Stimulated activated CD8-positive, alpha-beta memory T cell treated with anti-CD3 and anti-CD28 coated beads, Interleukin-7, amount 100 ng/mL, for 24 hours (primary cell): Measurements from ENCODE around the gene RPTOR.
A peak's percentile ranks its signal among the peaks of the same experiment; 100 is the strongest.

ENCODE experiments used
- DNase-seq: peaks from one replicate; pipeline ENCODE4 v3.0.0-alpha.2; 2020; ENCODE audit warnings: low read depth

The RPTOR gene

DNA sequence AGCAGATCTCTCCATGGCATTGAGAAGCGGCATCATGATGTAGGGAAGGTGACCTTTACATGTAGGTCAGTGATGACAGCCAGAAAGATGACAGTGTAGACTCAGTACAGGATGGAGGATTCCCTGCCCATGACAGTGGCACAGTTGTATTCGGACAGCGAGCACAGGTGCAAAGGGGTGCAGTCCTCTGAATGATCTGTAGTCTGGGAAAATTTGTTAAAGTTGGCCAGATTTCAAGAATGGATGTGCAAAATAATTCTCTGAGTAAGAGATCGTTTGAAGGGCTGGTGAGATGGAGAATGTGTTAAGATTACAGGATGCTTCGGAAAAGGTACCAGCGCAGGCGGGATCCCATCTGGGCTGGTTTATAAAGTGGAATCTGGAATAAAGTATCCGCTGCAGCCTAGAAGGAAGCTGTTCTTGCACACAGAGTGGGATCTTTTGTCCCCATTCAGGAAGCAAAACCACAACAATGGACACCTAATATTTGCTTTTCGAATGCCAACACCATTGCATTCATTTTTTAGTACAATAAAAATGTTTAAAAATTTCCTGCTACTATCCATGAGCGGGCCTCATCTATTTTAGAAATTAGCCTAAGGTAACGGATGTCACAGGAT, 101.2 kb downstream of the RPTOR start:
- DNase-seq: no peak

- no peak for DNase-seq
Observed at GRCh38 chr17:80646328-80646727, 101.7 kb downstream of the RPTOR start.

DNA sequence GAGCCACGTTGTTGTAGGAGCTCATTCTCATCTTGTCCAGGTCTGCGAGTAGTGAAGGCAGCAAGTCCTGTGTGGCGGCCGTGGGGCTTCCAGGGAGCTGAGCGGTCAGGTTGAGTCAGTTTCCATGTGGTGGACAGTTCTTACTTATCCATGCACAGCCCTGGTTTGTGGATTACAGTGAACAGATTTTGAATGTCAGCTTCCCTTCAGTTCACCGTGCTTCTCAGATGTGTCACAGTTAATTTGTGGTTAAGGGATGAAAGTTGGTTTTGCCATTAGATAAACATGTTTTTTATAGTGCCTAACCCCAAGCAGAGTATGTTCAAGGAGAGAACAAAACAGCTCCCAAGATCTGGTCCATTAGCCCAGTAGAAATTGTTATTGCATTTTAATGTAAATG, 103.1 kb downstream of the RPTOR start:
- DNase-seq: no peak

- DNase-seq: no peak
Observed at GRCh38 chr17:80649200-80649644, 104.6 kb downstream of the RPTOR start.

DNA sequence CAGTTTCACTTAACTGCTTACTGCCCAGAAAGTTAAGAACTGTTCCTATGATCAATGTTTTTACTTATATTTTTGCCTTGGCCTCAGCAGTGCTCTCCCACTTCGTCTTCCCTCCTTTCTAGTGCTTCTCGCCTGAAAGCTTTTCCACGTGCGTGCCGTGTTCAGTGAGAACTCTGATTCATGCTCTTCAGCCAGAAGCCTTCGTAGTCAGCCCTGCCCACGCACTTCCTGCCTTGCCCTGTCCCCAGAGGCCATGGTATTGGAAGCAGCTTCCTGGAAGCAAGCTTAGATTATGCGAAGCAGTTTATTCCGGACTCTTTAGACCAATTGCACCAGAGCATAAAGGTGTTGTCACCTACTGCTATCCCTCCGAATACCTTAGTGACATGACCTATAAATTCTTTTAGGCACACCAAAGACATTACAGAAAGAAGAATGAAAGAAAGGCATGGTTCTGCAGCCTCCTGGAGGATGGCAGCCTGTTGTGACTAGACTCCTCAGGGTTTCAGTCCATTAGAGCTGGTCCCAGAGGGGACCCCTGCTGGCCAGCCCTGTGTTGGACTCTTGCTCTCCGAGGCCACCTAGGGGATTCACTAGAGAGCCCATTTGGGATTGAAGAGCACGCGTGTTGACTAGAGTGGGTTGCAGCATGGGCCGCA, 105.2 kb downstream of the RPTOR start:
- peak; percentile 48 for DNase-seq

GRCh38 chr17:80650331-80650672, 105.7 kb downstream of the RPTOR start:
- no peak for DNase-seq

DNA sequence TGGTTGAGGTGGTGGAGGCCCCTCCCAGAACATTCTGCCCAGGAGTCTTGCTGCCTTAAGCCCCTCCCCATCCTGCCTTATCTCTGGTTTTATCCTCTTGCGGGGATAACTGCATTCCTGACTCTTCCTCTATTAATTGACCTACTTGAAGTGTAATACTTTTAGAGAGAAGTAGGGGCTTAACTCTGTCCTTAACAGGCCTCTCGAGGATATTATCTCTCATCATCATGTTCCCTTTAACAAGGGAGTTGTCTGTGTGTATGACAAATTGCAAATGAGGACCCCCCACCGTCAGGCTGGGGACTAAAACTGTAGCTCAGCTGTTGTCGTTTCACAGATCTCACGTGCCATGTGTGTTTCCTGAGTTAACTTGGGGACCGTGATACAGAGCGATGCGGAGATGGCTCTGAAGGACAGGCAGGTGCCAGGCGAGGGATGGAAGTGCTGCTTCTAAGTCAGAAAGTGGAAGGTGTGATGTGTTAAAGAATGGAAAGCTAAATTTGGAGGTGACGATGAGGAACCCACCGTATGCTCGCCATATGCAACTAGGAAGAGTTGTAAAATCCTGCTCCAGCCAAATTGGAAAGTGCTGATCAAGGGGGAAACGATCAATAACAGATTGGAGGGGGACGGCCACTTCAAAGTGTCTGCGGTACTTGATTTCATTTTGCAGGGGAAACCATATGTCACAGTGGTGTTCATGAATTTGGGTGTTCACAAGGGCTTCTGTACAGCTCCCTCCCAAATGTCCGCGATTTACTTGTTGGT, 106.3 kb downstream of the RPTOR start:
- no peak for DNase-seq

DNA sequence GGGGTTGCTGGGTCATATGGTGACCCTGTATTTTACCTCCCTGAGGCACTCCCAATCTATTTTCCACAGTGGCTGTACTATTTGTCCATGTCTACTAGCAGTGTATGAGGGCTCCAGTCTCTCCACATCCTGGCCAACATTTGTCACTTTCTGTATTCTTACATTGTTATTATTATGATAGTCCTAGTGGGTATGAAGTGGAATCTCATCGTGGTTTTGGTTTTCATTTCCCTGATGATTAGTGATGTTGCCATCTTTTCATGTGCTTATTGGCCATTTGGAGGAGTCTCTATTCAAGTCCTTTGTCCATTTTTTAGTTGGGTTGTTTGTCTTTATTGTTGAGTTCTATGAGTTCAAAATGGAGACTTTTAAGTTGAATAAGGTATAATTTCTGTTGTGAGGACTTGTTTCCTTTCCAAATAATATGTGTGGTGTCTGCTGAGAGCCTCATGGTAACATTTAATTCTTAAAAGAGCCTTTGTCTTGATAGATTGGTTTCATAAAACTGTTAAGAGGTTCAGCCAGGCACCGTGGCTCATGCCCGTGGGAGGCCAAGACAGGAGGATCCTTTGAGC, 108.2 kb downstream of the RPTOR start:
- DNase-seq: no peak

GRCh38 chr17:80653856-80654255, 109.2 kb downstream of the RPTOR start:
- no peak for DNase-seq

GRCh38 chr17:80655608-80656007, 111.0 kb downstream of the RPTOR start:
- no peak for DNase-seq

- no peak for DNase-seq
Observed at GRCh38 chr17:80656590-80656989, 112.0 kb downstream of the RPTOR start.

DNA sequence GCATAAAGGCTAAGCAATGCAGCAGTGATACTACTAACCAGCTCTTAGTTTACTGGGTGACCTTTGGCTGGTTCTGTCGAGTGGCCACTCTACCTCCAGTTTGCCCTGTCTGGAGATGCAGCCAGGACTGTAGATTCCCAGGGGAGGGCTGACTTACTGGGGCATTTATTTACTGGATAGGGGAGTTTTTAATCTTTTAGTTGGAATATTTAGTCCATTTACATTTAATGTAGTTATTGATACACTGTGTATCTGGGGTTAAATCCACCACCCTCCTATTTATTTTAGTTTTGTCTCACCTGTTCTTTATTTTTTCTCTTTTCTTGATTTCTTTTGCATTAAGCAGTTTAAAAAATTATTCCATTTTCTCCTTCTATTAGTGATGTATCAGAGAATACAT, 112.9 kb downstream of the RPTOR start:
- DNase-seq: no peak

GRCh38 chr17:80658821-80659220, 114.2 kb downstream of the RPTOR start:
- DNase-seq: no peak

DNA sequence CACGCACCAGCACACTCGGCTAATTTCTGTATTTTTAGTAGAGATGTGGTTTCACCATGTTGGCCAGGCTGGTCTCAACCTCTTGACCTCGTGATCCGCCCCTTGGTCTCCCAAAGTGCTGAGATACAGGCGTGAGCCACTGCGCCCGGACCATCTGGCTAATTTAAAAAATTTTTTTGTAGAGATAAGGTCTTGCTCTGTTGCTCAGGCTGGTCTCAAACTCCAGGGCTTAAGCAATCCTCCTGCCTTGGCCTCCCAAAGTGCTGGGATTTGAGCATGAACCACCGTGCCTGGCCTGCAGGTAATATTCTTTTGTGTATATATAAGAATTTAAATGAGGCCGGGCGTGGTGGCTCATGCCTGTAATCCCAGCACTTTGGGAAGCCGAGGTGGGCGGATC, 115.0 kb downstream of the RPTOR start:
- DNase-seq: no peak

DNA sequence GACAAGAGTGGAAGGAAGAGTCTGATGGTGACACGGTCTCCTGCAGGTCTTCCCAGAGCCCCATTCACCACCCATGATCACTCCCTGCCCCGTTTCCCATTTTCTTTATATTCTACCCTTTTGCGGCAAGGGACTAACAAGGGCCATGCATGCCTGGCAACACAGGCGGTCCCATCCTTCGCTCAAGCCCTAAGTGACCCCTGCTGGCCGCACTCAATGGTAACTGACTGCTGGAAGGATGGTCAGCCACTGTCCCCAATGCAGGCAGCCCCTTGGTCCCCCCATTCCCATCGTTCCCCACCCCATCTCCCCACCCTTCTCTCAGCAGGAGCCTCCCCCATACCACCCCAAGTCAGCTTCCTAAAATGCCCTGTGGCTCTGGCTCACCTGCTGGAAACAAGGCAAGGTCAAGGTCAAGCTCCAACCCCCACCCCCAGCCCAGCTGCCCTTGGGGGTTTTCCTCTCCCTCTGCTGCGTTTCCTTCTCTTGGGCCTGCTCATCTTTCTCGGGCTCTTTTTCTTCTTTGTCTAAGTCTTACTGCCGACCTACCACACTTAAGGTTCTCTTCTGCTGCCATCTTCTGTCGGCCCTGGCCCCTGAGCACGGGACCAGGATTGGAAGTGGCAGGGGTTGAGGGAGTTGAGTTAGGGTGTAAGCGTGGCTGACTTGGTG, 116.0 kb downstream of the RPTOR start:
- no peak for DNase-seq

DNA sequence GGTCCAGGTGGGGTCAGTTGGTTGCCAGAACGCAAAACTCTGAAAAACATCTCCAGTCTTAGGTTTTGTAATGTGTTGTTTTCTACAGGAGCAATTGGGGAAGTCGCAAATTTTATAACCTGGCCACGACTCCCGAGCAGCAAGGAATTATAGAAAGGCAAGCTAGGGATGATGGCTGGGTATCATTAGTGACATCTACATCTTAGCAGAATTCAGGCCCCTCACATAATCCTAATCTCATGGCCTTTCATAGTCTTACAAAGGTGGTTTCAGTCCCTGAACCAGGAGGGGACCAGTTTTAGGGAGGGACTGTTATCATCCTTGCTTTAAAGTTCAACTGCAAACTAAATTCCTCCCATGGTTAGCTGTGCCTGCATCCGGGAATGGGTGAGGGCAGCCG, 117.9 kb downstream of the RPTOR start:
- no peak for DNase-seq

- DNase-seq: no peak
Observed at GRCh38 chr17:80663781-80664206, 119.2 kb downstream of the RPTOR start.

- no peak for DNase-seq
Observed at GRCh38 chr17:80664217-80664790, 119.7 kb downstream of the RPTOR start.

GRCh38 chr17:80665792-80666191, 121.2 kb downstream of the RPTOR start:
- no peak for DNase-seq

GRCh38 chr17:80666867-80667266, 122.2 kb downstream of the RPTOR start:
- DNase-seq: no peak

DNA sequence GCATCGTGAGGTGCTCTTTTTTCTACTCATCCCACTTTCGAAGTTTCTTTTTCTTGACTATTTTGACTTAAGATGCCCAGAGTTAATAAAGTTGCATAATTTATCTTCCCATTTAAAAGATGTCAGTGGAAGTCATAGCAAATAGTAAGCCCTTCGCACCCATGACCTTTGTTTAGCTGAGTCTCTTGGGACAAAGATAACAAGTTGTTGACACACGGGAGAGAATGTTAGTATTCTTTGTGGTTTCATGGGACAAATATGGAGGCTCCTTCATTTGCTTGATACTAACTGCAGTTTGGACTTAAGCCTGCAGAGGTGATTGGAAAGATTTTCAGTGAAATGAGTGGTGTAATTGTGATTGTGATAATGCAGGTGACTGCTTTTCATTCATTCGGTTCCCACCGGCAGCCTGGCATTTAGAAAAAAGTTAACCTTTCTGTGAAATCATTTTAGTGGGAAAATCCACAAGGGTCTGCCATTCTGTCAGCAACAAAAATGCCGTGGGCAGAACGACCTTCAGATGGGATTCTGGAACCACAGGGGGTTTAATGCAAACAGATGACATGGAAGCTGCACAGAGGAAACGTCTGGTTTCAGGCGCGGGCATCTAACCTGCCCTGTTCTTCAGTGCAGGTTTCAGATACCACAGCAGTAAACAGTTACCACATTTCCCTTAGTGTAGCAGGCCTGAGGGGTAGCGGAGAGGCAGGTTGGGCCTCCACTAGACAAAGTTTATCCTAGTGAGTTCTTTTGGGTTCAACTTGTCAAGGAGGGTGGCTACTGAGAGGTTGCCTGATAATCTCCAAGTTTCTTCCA, 123.0 kb downstream of the RPTOR start:
- no peak for DNase-seq
